Esophagus (tissue), 2 donors: ENCODE data around the gene PTGES2. TPM values are rescaled to one million over a fixed set of nuclear protein-coding genes. Genes with fewer than 3 reads are reported as not detected.

ENCODE experiments used
- H3K27ac ChIP-seq, 2 donors: one replicate each; pipeline ENCODE4 v1.5.1; 2013; ENCODE audit warnings: low read depth in 2 of 2, mild to moderate bottlenecking in 2 of 2, inconsistent platforms in 1 of 2, low read length in 1 of 2, moderate library complexity in 1 of 2
- H3K27me3 ChIP-seq, 2 donors: one replicate each; pipeline ENCODE4 v1.6.1; 2013; ENCODE audit warnings: low read length in 2 of 2, control low read depth in 1 of 2, mild to moderate bottlenecking in 1 of 2; ENCODE audit not compliant: insufficient read depth in 2 of 2, control insufficient read depth in 1 of 2
- H3K36me3 ChIP-seq, 2 donors: one replicate each; pipeline ENCODE4 v1.6.1; 2013; ENCODE audit warnings: low read length in 1 of 2; ENCODE audit not compliant: control insufficient read depth in 2 of 2, insufficient read depth in 2 of 2
- H3K4me1 ChIP-seq, 2 donors: one replicate each; pipeline ENCODE4 v1.6.1; 2013; ENCODE audit warnings: low read length in 1 of 2; ENCODE audit not compliant: control insufficient read depth in 2 of 2, insufficient read depth in 2 of 2
- H3K4me3 ChIP-seq, 2 donors: one replicate each; pipeline ENCODE4 v1.5.1; 2013; ENCODE audit warnings: low read length in 2 of 2, mild to moderate bottlenecking in 2 of 2, low read depth in 1 of 2, moderate library complexity in 1 of 2
- H3K9me3 ChIP-seq, 2 donors: one replicate each; pipeline ENCODE4 v1.6.1; 2013; ENCODE audit warnings: mild to moderate bottlenecking in 2 of 2, low read depth in 1 of 2, low read length in 1 of 2, moderate library complexity in 1 of 2; ENCODE audit not compliant: control insufficient read depth in 2 of 2, insufficient read depth in 1 of 2
- WGBS, 2 donors: extraction: QIAGEN DNeasy Blood & Tissue Kit; methylation state at CpG; one replicate each; pipeline ENCODE4 v1.1.7; 2013; 5-methylcytosine and 5-hydroxymethylcytosine counted together
- polyA plus RNA-seq, 2 donors: library from polyadenylated mRNA; stranded (reverse); fragments of 200-250 nt; gene quantifications; one replicate each; pipeline ENCODE4 v1.2.3, GENCODE V29; 2013
- donor health status: healthy with polysubstance abuse.
- donor health status: Bipolar disorder and iron deficiency.

The PTGES2 gene
- polyA plus RNA-seq, 2 donors, result 59.0 to 59.4 TPM

- H3K9me3 ChIP-seq, result no peaks in the 10 kb centered on the region
- 39 to 41% methylated on average over 16 of the region's 16 CpGs for WGBS, 2 donors
- peak overlapping the region; percentile 89 to 99 for H3K27ac ChIP-seq
- H3K36me3 ChIP-seq, result peaks cover 25 to 36% of the 10 kb centered on the region in 2 donors
- H3K27me3 ChIP-seq, result no peaks in the 10 kb centered on the region
- H3K4me1 ChIP-seq, result peaks cover 15 to 30% of the 10 kb centered on the region in 2 donors
- peak overlapping the region; percentile 54 to 61 for H3K4me3 ChIP-seq
Observed at GRCh38 chr9:128099231-128099931, 28.1 kb downstream of the PTGES2 start.

GRCh38 chr9:128098297-128099230, 29.0 kb downstream of the PTGES2 start:
- Histone ChIP-seq H3K9me3 (no peaks in the 10 kb centered on the region), H3K4me3 (peak overlapping the region; percentile 54 to 61), H3K27ac (peak overlapping the region; percentile 89 to 99), H3K27me3 (no peaks in the 10 kb centered on the region), H3K36me3 (peaks cover 18 to 29% of the 10 kb centered on the region in 2 donors), H3K4me1 (peaks cover 15 to 26% of the 10 kb centered on the region in 2 donors)
- WGBS, 2 donors, result 13 to 17% methylated on average over 32 of the region's 32 CpGs

GRCh38 chr9:128097543-128098296, 29.8 kb downstream of the PTGES2 start:
- peak overlapping the region; percentile 89 to 99 for H3K27ac ChIP-seq
- whole genome bisulfite sequencing, 2 donors, result 55% methylated on average over 13 of the region's 13 CpGs
- peaks cover 9 to 21% of the 10 kb centered on the region in 2 donors for H3K36me3 ChIP-seq
- H3K4me1 ChIP-seq, result peaks cover 15 to 30% of the 10 kb centered on the region in 2 donors
- no peaks in the 10 kb centered on the region for H3K27me3 ChIP-seq
- no peaks in the 10 kb centered on the region for H3K9me3 ChIP-seq
- H3K4me3 ChIP-seq, result no peak overlapping the region

- Histone ChIP-seq H3K4me3 (no peak overlapping the region), H3K27me3 (no peaks in the 10 kb centered on the region), H3K4me1 (peaks cover 15 to 33% of the 10 kb centered on the region in 2 donors), H3K36me3 (peaks cover 4 to 13% of the 10 kb centered on the region in 2 donors), H3K9me3 (no peaks in the 10 kb centered on the region), H3K27ac (peak overlapping the region; percentile 89 to 99)
- 81 to 85% methylated on average over 19 of the region's 19 CpGs for WGBS, 2 donors
Observed at GRCh38 chr9:128096616-128097536, 30.7 kb downstream of the PTGES2 start.

GRCh38 chr9:128094950-128095544, 32.5 kb downstream of the PTGES2 start:
- Histone ChIP-seq H3K27me3 (no peaks in the 10 kb centered on the region), H3K9me3 (no peaks in the 10 kb centered on the region), H3K4me1 (peaks cover 12 to 27% of the 10 kb centered on the region in 2 donors), H3K27ac (peak overlapping the region; percentile 95 to 97), H3K36me3 (no peaks in the 10 kb centered on the region), H3K4me3 (no peak overlapping the region)
- WGBS, 2 donors, result 53 to 69% methylated on average over 11 of the region's 11 CpGs

GRCh38 chr9:128094166-128094949, 33.2 kb downstream of the PTGES2 start:
- peak overlapping the region; percentile 95 to 97 for H3K27ac ChIP-seq
- 9 to 20% methylated on average over 8 of the region's 8 CpGs for WGBS, 2 donors
- H3K4me1 ChIP-seq, result peaks cover 12 to 21% of the 10 kb centered on the region in 2 donors
- no peaks in the 10 kb centered on the region for H3K9me3 ChIP-seq
- peak overlapping the region in 1 of 2 donors; percentile 21 for H3K4me3 ChIP-seq
- no peaks in the 10 kb centered on the region for H3K36me3 ChIP-seq
- no peaks in the 10 kb centered on the region for H3K27me3 ChIP-seq

- H3K9me3 ChIP-seq, result no peaks in the 10 kb centered on the region
- peaks cover 12 to 18% of the 10 kb centered on the region in 2 donors for H3K4me1 ChIP-seq
- no peaks in the 10 kb centered on the region for H3K27me3 ChIP-seq
- peak overlapping the region; percentile 95 to 97 for H3K27ac ChIP-seq
- 46 to 58% methylated on average over 4 of the region's 4 CpGs for WGBS, 2 donors
- H3K36me3 ChIP-seq, result no peaks in the 10 kb centered on the region
- no peak overlapping the region for H3K4me3 ChIP-seq
Observed at GRCh38 chr9:128093011-128093410, 34.5 kb downstream of the PTGES2 start.
